DND-41 (cell line): Measurements from ENCODE around the gene TTPAL.

Source experiments
- ATAC-seq: fragments of 200-7000 bp; cut with Tn5 transposase; 3 replicates; pipeline ENCODE4 v1.9.1; 2021; ENCODE audit warnings: low read depth; ENCODE audit not compliant: insufficient read depth
- DNase-seq: peaks from one replicate; pipeline ENCODE4 v3.0.0-alpha.2; 2020
- H2AFZ ChIP-seq: 2 replicates; pipeline ENCODE4 v1.6.0; 2012; ENCODE audit warnings: low read depth, low read length
- H3K27ac ChIP-seq: 2 replicates; pipeline ENCODE4 v1.5.1; 2012; ENCODE audit warnings: low read length, inconsistent platforms
- H3K27me3 ChIP-seq: fragments of 200-600 bp; sonication (generic); 2 replicates; pipeline ENCODE4 v1.6.0; 2012; ENCODE audit warnings: low read length, mild to moderate bottlenecking, inconsistent platforms; ENCODE audit not compliant: insufficient read depth, poor library complexity
- H3K36me3 ChIP-seq: 2 replicates; pipeline ENCODE4 v1.5.1; 2012; ENCODE audit warnings: low read length, inconsistent platforms; ENCODE audit not compliant: insufficient read depth
- H3K4me1 ChIP-seq: 2 replicates; pipeline ENCODE4 v1.5.1; 2012; ENCODE audit warnings: mild to moderate bottlenecking, low read length; ENCODE audit not compliant: insufficient read depth
- H3K4me2 ChIP-seq: 2 replicates; pipeline ENCODE4 v1.6.0; 2012; ENCODE audit warnings: mild to moderate bottlenecking, moderate library complexity, low read length, inconsistent platforms; ENCODE audit not compliant: insufficient read depth
- H3K4me3 ChIP-seq, 2 experiments: fragments of 200-600 bp in 1 of 2; shearing (Covaris generic) in 1 of 2; 2 replicates each; pipeline ENCODE4 v1.5.1; 2012 to 2016; ENCODE audit warnings: inconsistent platforms in 2 of 2, low read length in 2 of 2, mild to moderate bottlenecking in 2 of 2, low read depth in 1 of 2, moderate library complexity in 1 of 2
- H3K79me2 ChIP-seq: 2 replicates; pipeline ENCODE4 v1.6.0; 2012; ENCODE audit warnings: low read length, inconsistent platforms; ENCODE audit not compliant: insufficient read depth
- H3K9ac ChIP-seq: 2 replicates; pipeline ENCODE4 v1.6.0; 2012; ENCODE audit warnings: low read depth, mild to moderate bottlenecking, inconsistent platforms, low read length, moderate library complexity
- H3K9me3 ChIP-seq: 2 replicates; pipeline ENCODE4 v1.5.1; 2012; ENCODE audit warnings: low read length, moderate library complexity, mild to moderate bottlenecking, inconsistent platforms; ENCODE audit not compliant: insufficient read depth, severe bottlenecking
- H4K20me1 ChIP-seq: 2 replicates; pipeline ENCODE4 v1.6.0; 2012; ENCODE audit warnings: low read length; ENCODE audit not compliant: insufficient read depth
- EZH2 ChIP-seq: IDR thresholded peaks from 3 replicates; pipeline ENCODE4 v1.6.1; 2012; ENCODE audit warnings: borderline replicate concordance, low read depth, mild to moderate bottlenecking, moderate library complexity, low read length, inconsistent platforms; ENCODE audit not compliant: severe bottlenecking
- TF ChIP-seq, protein P1 (sequence below): IDR thresholded peaks from 2 replicates; pipeline ENCODE4 v1.5.1; 2012; ENCODE audit warnings: borderline replicate concordance, low read length, moderate library complexity, mild to moderate bottlenecking; ENCODE audit not compliant: poor library complexity, severe bottlenecking; ENCODE audit errors: extremely low read depth

The TTPAL gene

DNA sequence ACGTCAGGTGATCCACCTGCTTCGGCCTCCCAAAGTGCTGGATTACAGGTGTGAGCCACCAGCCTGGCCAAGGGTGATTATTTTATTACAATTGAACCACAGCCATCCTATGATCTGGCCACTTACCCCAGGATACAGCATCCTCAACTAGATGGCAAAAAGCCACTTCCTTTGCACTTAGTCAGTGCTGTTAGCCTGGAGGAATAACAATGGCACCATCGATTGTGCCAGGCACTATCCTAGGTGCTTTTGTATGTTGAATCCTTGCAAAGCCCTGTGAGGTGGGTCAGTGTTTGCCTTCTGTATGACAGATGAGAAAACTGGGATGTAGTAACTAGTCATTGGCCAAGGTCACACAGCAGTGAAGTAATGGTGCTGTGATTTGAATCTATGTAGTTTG is 11.2 kb upstream of the TTPAL start:
- H3K9ac ChIP-seq = no peak overlapping the region
- no peak overlapping the region for H2AFZ ChIP-seq
- H3K4me1 ChIP-seq = no peaks in the 10 kb centered on the region
- no peak overlapping the region for H3K4me3 ChIP-seq
- no peaks in the 10 kb centered on the region for H4K20me1 ChIP-seq
- no peaks in the 10 kb centered on the region for H3K9me3 ChIP-seq
- H3K36me3 ChIP-seq = no peaks in the 10 kb centered on the region
- no peak overlapping the region for H3K4me2 ChIP-seq
- H3K79me2 ChIP-seq = no peaks in the 10 kb centered on the region
- H3K27ac ChIP-seq = no peak overlapping the region
- DNase-seq (no peak), ATAC-seq (no peak)
- H3K27me3 ChIP-seq = peaks cover 3% of the 10 kb centered on the region
- TF ChIP-seq, protein P1, sequence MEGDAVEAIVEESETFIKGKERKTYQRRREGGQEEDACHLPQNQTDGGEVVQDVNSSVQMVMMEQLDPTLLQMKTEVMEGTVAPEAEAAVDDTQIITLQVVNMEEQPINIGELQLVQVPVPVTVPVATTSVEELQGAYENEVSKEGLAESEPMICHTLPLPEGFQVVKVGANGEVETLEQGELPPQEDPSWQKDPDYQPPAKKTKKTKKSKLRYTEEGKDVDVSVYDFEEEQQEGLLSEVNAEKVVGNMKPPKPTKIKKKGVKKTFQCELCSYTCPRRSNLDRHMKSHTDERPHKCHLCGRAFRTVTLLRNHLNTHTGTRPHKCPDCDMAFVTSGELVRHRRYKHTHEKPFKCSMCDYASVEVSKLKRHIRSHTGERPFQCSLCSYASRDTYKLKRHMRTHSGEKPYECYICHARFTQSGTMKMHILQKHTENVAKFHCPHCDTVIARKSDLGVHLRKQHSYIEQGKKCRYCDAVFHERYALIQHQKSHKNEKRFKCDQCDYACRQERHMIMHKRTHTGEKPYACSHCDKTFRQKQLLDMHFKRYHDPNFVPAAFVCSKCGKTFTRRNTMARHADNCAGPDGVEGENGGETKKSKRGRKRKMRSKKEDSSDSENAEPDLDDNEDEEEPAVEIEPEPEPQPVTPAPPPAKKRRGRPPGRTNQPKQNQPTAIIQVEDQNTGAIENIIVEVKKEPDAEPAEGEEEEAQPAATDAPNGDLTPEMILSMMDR = no peak

DNA sequence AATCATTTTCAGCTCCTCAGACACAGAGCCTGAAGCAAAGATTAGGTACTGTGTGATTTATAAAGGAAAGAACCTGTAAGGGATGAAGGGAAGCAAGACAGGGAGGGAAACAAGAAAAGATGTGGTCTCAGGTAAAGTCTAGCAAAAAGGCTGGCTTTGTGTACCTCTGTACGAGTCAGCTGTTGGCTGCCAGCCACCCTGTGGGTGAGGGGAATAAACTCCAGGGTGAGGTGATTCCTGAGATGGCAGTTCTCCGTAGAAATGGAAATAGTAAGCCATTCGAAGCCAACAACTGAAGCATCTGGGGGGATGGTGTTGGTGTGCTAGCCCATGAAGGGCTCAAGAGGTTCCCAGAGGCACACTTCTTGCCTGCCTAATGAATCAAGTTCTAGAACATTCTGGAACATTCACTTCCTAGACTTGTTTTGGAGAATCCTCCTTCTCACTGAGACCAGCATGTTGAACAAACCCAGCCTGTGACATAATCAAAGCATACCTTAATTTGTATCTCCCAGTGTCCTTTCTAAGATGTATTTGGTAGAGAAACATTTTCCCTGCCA is 10.6 kb upstream of the TTPAL start:
- Histone ChIP-seq H3K9ac (no peak overlapping the region), H2AFZ (no peak overlapping the region), H3K4me3 (no peak overlapping the region), H3K9me3 (no peaks in the 10 kb centered on the region), H3K27ac (no peak overlapping the region), H3K36me3 (no peaks in the 10 kb centered on the region), H4K20me1 (no peaks in the 10 kb centered on the region), H3K27me3 (peaks cover 3% of the 10 kb centered on the region), H3K79me2 (no peaks in the 10 kb centered on the region), H3K4me2 (no peak overlapping the region), H3K4me1 (no peaks in the 10 kb centered on the region)
- ATAC-seq (no peak), DNase-seq (no peak)
- no peak for TF ChIP-seq EZH2
- TF ChIP-seq, protein P1 = no peak

DNA sequence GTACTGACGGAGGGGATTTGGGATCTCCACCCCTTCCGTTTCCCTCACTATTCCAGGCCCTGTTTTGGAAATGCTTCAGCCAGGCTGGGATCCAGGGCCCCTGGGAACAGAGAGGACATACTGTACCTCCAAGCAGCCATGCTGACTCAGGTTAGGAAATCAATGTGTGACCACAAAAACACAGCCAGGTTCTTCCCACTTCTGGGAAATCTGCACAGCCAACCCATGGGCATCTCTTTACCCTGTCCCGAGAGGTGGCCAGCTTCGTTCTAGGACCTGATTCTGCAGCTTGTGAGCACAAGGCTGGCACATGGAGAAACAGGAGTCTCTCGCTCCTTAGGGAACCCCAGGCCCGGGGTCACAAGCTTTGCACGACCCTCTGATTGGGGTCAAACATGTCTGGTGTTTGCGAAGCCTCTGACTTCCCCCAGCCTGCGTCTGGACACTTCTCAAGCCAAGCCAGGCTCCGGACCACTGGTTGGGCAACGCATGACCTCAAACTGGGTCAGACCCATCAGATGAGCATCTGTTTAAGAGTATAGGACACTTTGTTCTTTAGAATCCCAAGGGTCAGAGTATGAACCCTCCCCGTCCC is 8.3 kb upstream of the TTPAL start:
- no peak for TF ChIP-seq EZH2
- H2AFZ ChIP-seq = no peak overlapping the region
- H3K9ac ChIP-seq = no peak overlapping the region
- H3K27ac ChIP-seq = no peak overlapping the region
- no peaks in the 10 kb centered on the region for H3K36me3 ChIP-seq
- H3K4me2 ChIP-seq = no peak overlapping the region
- H3K4me1 ChIP-seq = no peaks in the 10 kb centered on the region
- DNase-seq (no peak), ATAC-seq (no peak)
- no peaks in the 10 kb centered on the region for H4K20me1 ChIP-seq
- H3K9me3 ChIP-seq = no peaks in the 10 kb centered on the region
- H3K4me3 ChIP-seq = no peak overlapping the region
- no peaks in the 10 kb centered on the region for H3K79me2 ChIP-seq
- no peaks in the 10 kb centered on the region for H3K27me3 ChIP-seq

DNA sequence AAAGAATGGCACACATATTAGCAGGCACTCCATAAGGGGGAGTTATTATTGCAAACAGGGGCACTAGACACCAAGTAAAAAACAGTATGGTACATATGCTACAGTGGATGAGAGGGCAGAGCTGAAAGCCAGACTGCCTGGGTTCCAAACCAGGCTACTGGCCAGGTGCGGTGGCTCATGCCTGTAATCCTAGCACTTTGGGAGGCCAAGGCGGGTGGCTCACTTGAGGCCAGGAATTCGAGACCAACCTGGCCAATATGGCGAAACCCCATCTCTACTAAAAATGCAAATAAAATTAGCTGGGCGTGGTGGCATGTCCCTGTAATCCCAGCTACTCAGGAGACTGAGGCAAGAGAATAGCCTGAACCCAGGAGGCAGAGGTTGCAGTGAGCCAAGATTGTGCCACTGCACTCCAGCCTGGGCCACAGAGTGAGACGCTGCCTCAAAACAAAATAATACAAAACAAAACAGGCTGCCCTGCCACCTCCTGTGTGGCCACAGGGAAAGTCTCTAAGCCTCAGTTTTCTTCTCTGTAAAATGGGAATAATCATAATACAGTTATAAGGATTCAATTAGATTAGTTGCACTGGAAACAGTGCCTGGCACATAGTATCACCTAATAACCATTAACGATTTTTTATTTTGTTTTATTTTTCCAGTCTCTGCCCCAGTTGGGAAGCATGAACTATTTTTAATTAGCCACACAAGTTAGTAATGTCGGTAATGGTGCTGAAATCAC is 7.5 kb upstream of the TTPAL start:
- Histone ChIP-seq H3K9ac (no peak overlapping the region), H4K20me1 (no peaks in the 10 kb centered on the region), H3K79me2 (no peaks in the 10 kb centered on the region), H3K4me1 (no peaks in the 10 kb centered on the region), H3K27me3 (no peaks in the 10 kb centered on the region), H3K36me3 (no peaks in the 10 kb centered on the region), H3K9me3 (no peaks in the 10 kb centered on the region), H3K4me2 (no peak overlapping the region), H3K27ac (no peak overlapping the region), H2AFZ (no peak overlapping the region), H3K4me3 (no peak overlapping the region)
- TF ChIP-seq, protein P1 = no peak
- TF ChIP-seq EZH2 = no peak
- DNase-seq (no peak), ATAC-seq (no peak)
